Ovary (tissue), 9 donors: Measurements from ENCODE around the gene CAVIN1. TPM values are rescaled to one million over a fixed set of nuclear protein-coding genes. Genes with fewer than 3 reads are reported as not detected.

Experiments
- DNase-seq, 5 donors: peaks; one replicate each; pipeline ENCODE4 v3.0.0-alpha.2; 2019 to 2020
- H3K27ac ChIP-seq, 2 donors: fragments of 200-600 bp; one replicate each; pipeline versions ENCODE4 v1.5.1 to v1.8.0; 2019 to 2022
- H3K27me3 ChIP-seq: fragments of 200-600 bp; one replicate; pipeline ENCODE4 v1.8.0; 2022
- H3K36me3 ChIP-seq: fragments of 200-600 bp; sonication (generic); one replicate; pipeline ENCODE4 v1.5.1; 2019
- H3K4me1 ChIP-seq: one replicate; pipeline ENCODE4 v1.8.1; 2013; ENCODE audit warnings: mild to moderate bottlenecking, moderate library complexity; ENCODE audit not compliant: insufficient read depth
- H3K4me3 ChIP-seq: fragments of 200-600 bp; sonication (generic); one replicate; pipeline ENCODE4 v1.5.1; 2017
- H3K9me3 ChIP-seq, 2 donors: fragments of 200-600 bp in 1 of 2; sonication (generic) in 1 of 2; one replicate each; pipeline versions ENCODE4 v1.5.1 to v1.8.1; 2013 to 2019; ENCODE audit warnings: mild to moderate bottlenecking in 1 of 2, moderate library complexity in 1 of 2
- EP300 ChIP-seq: sonication (generic); formaldehyde crosslinking; IDR thresholded peaks from one replicate; pipeline ENCODE4 v1.6.1; 2017; ENCODE audit warnings: antibody characterized with exemption
- POLR2A ChIP-seq: fragments of 450-650 bp; IDR thresholded peaks from one replicate; pipeline ENCODE4 v1.6.1; 2017; ENCODE audit warnings: antibody characterized with exemption, mild to moderate bottlenecking, moderate library complexity
- WGBS, 3 donors: extraction: QIAGEN DNeasy Blood & Tissue Kit in 1 of 3; methylation state at CpG; one replicate each; pipeline versions ENCODE4 v1.1.5 to v1.1.7; 2013 to 2017; 5-methylcytosine and 5-hydroxymethylcytosine counted together
- intact Hi-C, 4 donors: fragments of 100-400 bp; cut with DNase I; formaldehyde crosslinking; loops; one replicate each; pipeline versions ENCODE4 v1.11.0 to v1.15.1; 2022 to 2023
- polyA plus RNA-seq, 2 donors: library from polyadenylated mRNA; stranded (reverse); fragments of 200-250 nt in 1 of 2; fragments of 350-450 nt in 1 of 2; fragmentation: Illumina TruSeq in 1 of 2; extraction: RNeasy Lipid Tissue Mini Kit (QIAGEN cat#74804) in 1 of 2; gene quantifications; one replicate each; pipeline ENCODE4 v1.2.3, GENCODE V29; 2013 to 2014
- small RNA-seq: library from RNA; depleted of rRNA; stranded (forward); fragments of <200 nt; gene quantifications from one replicate; pipeline ENCODE3, GENCODE V24; 2016
- total RNA-seq, 7 donors: library from RNA; depleted of rRNA in 2 of 7; stranded (reverse); fragments of >200 nt in 2 of 7; fragmentation: NEBNext Ultra II Directional in 3 of 7; extraction: Animal tissue kit (Norgen Biotek cat#: 25700) in 3 of 7; gene quantifications; one replicate each; pipeline versions ENCODE4 v1.1.0 to v1.2.4, GENCODE V29; 2016 to 2023
- TF ChIP-seq, protein P1 (sequence below), 3 donors: fragments of 450-650 bp in 2 of 3; fragments of 200-600 bp in 1 of 3; IDR thresholded peaks; one replicate each; pipeline versions ENCODE4 v1.5.1 to v1.8.0; 2016 to 2022; ENCODE audit warnings: antibody characterized with exemption in 3 of 3, mild to moderate bottlenecking in 1 of 3
- donor health status: DM: no; HTN: no; CAD: no; lungs with moderate emphysema.
- donor health status: DM: no; HTN: no; CAD: no.
- donor health status: Bipolar disorder and iron deficiency.
- donor health status: DM: yes; HTN: yes; CAD: no.
- donor health status: DM: no; HTN: no; CAD: no.
- donor health status: DM: yes; HTN: yes; CAD: no.

Gene CAVIN1
- total and polyA plus RNA-seq, 9 donors, result 122 to 407 (median 254) TPM

DNA sequence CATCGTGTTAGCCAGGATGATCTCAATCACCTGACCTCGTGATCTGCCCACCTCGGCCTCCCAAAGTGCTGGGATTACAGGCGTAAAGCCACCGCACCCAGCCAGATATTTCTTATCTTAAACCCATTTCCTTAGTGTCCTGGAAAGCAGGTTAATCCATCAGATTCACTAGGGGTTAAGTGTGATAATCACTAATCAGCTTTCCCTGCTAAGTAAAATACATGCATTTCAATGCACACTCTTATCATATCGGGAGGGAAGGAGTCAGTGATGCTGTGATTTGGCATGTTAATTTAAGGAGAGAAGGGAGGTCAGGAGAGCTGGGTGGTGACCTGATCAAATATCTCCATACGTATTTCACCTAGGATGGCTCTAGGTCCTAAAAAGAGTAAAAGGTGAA lies 63.9 kb downstream of the CAVIN1 start:
- 86 to 90% (median 88%) methylated on average over 7 of the region's 7 CpGs for WGBS, 3 donors
- no peak for TF ChIP-seq POLR2A
- TF ChIP-seq EP300, result no peak
- TF ChIP-seq, protein P1, sequence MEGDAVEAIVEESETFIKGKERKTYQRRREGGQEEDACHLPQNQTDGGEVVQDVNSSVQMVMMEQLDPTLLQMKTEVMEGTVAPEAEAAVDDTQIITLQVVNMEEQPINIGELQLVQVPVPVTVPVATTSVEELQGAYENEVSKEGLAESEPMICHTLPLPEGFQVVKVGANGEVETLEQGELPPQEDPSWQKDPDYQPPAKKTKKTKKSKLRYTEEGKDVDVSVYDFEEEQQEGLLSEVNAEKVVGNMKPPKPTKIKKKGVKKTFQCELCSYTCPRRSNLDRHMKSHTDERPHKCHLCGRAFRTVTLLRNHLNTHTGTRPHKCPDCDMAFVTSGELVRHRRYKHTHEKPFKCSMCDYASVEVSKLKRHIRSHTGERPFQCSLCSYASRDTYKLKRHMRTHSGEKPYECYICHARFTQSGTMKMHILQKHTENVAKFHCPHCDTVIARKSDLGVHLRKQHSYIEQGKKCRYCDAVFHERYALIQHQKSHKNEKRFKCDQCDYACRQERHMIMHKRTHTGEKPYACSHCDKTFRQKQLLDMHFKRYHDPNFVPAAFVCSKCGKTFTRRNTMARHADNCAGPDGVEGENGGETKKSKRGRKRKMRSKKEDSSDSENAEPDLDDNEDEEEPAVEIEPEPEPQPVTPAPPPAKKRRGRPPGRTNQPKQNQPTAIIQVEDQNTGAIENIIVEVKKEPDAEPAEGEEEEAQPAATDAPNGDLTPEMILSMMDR (IDR thresholded peaks at IDR 0.05), result no peak
- no peak overlapping the region for H3K27ac ChIP-seq
- H3K4me3 ChIP-seq, result no peak overlapping the region
- no peaks in the 10 kb centered on the region for H3K9me3 ChIP-seq
- no peaks in the 10 kb centered on the region for H3K27me3 ChIP-seq
- DNase-seq, result no peak
- intact Hi-C loops, result no loop called here
- no peaks in the 10 kb centered on the region for H3K36me3 ChIP-seq
- peaks cover 14% of the 10 kb centered on the region for H3K4me1 ChIP-seq

DNA sequence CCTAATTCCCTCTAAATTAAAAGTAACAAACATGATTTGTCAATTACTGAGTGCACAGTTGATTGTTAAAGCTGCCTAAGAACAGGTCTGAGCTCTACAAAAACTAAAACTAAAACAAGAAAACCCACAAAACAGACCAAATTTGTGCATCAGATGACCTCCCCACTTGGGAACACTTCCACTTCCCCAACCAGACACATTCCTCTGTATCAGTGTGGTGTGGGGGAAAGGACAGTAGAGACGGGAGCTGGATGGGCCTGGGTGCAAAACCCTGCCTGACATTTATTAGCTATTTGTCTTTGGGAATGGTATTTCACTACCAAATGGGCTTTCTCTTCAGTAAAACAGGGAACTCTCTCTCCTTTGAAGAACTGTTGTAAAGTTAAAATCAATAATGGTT lies 64.6 kb downstream of the CAVIN1 start:
- intact Hi-C loops, result no loop called here
- DNase-seq, result no peak
- Histone ChIP-seq H3K27ac (no peak overlapping the region), H3K4me1 (peaks cover 14% of the 10 kb centered on the region), H3K27me3 (no peaks in the 10 kb centered on the region), H3K9me3 (no peaks in the 10 kb centered on the region), H3K4me3 (no peak overlapping the region), H3K36me3 (no peaks in the 10 kb centered on the region)
- WGBS, 3 donors, result 53 to 68% (median 57%) methylated on average over 1 of the region's 1 CpG
- TF ChIP-seq EP300 (no peak), POLR2A (no peak)
- TF ChIP-seq, protein P1 (IDR thresholded peaks at IDR 0.05), result no peak

DNA sequence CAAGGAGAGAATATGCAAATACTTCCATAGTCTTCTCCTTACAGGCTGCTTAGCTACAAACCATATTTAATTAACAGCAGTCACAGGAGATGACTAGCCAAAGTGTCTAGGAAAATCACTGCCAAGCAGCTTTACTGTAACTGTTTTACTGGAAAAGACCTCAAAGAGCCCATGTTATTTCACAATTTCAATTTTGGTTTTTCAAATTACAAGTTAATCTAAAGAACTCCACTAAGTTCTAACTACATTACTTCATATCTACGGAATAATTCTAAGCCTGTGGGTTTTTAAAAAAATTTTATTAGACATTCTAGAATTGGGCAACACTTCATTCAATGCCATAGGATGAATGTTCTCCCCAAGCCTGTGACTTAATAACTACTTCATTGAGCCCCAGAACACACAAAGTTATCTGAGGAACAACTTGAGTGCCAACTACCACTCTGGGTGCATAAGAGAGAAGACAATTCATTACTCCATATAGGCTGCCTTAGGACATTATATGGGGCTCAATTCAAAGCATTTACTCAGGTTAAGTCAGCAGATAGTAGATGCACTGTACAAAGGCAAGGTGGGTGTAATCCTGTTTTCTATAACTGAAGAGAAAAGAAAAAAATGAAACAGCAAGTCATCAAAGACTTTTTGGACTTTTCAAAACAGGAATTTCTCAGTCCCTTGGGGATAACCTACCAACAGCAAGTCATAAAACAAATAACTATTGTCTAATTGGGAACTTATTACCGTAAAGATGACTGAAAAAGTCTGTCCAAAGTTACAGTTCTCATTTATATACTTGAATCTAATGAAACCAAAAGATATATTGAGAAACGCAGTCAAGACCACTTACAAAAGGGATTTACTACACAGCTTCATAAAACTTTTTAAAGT lies 67.9 kb downstream of the CAVIN1 start:
- Histone ChIP-seq H3K9me3 (no peaks in the 10 kb centered on the region), H3K4me3 (no peak overlapping the region), H3K36me3 (no peaks in the 10 kb centered on the region), H3K27ac (no peak overlapping the region), H3K27me3 (no peaks in the 10 kb centered on the region), H3K4me1 (peaks cover 8% of the 10 kb centered on the region)
- TF ChIP-seq POLR2A (no peak), EP300 (no peak)
- TF ChIP-seq, protein P1 (IDR thresholded peaks at IDR 0.05), result no peak
- intact Hi-C loops, result no loop called here
- no peak for DNase-seq
- WGBS, 3 donors, result 55 to 78% (median 57%) methylated on average over 3 of the region's 3 CpGs

Small RNA genes lying within 50 kb of the gene (small RNA-seq; reads per million reads assigned to genes)
- gene RNU7-97P, result not detected

Other genes with a start within 250 kb of the CAVIN1 start
- under 1 TPM in 4 of 7 donors, not detected in 3; 0.08 to 0.40 (median 0.15) TPM for gene KCNH4, start 242.1 kb downstream of the CAVIN1 start, total RNA-seq
- under 1 TPM in 1 of 2 donors, not detected in 1; 0.07 TPM for gene KCNH4, start 242.1 kb downstream of the CAVIN1 start, polyA plus RNA-seq
- not detected for gene HCRT, start 237.8 kb downstream of the CAVIN1 start, total RNA-seq
- not detected for gene HCRT, start 237.8 kb downstream of the CAVIN1 start, polyA plus RNA-seq
- 10 to 100 TPM; 19.5 to 40.1 (median 31.0) TPM for gene GHDC, start 228.8 kb downstream of the CAVIN1 start, total RNA-seq
- 10 to 100 TPM in 1 of 2 donors, 1 to 10 TPM in 1; 9.2 to 30.4 TPM for gene GHDC, start 228.8 kb downstream of the CAVIN1 start, polyA plus RNA-seq
- 100 to 1,000 TPM in 4 of 7 donors, 10 to 100 TPM in 3; 66.7 to 176 (median 128) TPM for gene STAT5B, start 146.9 kb downstream of the CAVIN1 start, total RNA-seq
- gene STAT5B, start 146.9 kb downstream of the CAVIN1 start, polyA plus RNA-seq, result 100 to 1,000 TPM in 1 of 2 donors, 10 to 100 TPM in 1; 66.1 to 108 TPM
- gene STAT5A, start 134.8 kb downstream of the CAVIN1 start, total RNA-seq, result 10 to 100 TPM; 43.1 to 82.8 (median 51.6) TPM
- 10 to 100 TPM; 19.5 to 22.2 TPM for gene STAT5A, start 134.8 kb downstream of the CAVIN1 start, polyA plus RNA-seq
- 100 to 1,000 TPM; 118 to 301 (median 207) TPM for gene STAT3, start 34.8 kb downstream of the CAVIN1 start, total RNA-seq
- gene STAT3, start 34.8 kb downstream of the CAVIN1 start, polyA plus RNA-seq, result 100 to 1,000 TPM in 1 of 2 donors, 10 to 100 TPM in 1; 58.3 to 129 TPM
- 10 to 100 TPM; 47.6 to 94.1 (median 74.1) TPM for gene ATP6V0A1, start 35.6 kb upstream of the CAVIN1 start, total RNA-seq
- gene ATP6V0A1, start 35.6 kb upstream of the CAVIN1 start, polyA plus RNA-seq, result 100 to 1,000 TPM in 1 of 2 donors, 10 to 100 TPM in 1; 36.3 to 118 TPM
- gene NAGLU, start 113.0 kb upstream of the CAVIN1 start, total RNA-seq, result 10 to 100 TPM; 28.5 to 49.6 (median 40.0) TPM
- gene NAGLU, start 113.0 kb upstream of the CAVIN1 start, polyA plus RNA-seq, result 10 to 100 TPM in 1 of 2 donors, 1 to 10 TPM in 1; 9.7 to 49.1 TPM
- gene HSD17B1, start 129.7 kb upstream of the CAVIN1 start, total RNA-seq, result 10 to 100 TPM in 1 of 7 donors, 1 to 10 TPM in 6; 4.3 to 16.7 (median 6.5) TPM
- 10 to 100 TPM in 1 of 2 donors, 1 to 10 TPM in 1; 2.1 to 18.1 TPM for gene HSD17B1, start 129.7 kb upstream of the CAVIN1 start, polyA plus RNA-seq
- 10 to 100 TPM; 13.8 to 51.2 (median 41.0) TPM for gene COASY, start 138.9 kb upstream of the CAVIN1 start, total RNA-seq
- gene COASY, start 138.9 kb upstream of the CAVIN1 start, polyA plus RNA-seq, result 10 to 100 TPM; 22.6 to 37.6 TPM
- gene MLX, start 143.8 kb upstream of the CAVIN1 start, total RNA-seq, result 10 to 100 TPM; 16.5 to 37.0 (median 24.4) TPM
- 10 to 100 TPM; 24.3 to 50.8 TPM for gene MLX, start 143.8 kb upstream of the CAVIN1 start, polyA plus RNA-seq
- gene PSMC3IP, start 154.5 kb upstream of the CAVIN1 start, total RNA-seq, result 1 to 10 TPM; 1.4 to 5.3 (median 3.8) TPM
- gene PSMC3IP, start 154.5 kb upstream of the CAVIN1 start, polyA plus RNA-seq, result 1 to 10 TPM; 7.2 to 7.5 TPM
- gene RETREG3, start 186.1 kb upstream of the CAVIN1 start, total RNA-seq, result 10 to 100 TPM; 39.3 to 63.0 (median 46.4) TPM
- 10 to 100 TPM; 25.8 to 37.3 TPM for gene RETREG3, start 186.1 kb upstream of the CAVIN1 start, polyA plus RNA-seq
- gene TUBG1, start 186.4 kb upstream of the CAVIN1 start, total RNA-seq, result 10 to 100 TPM; 12.8 to 41.2 (median 25.6) TPM
- 10 to 100 TPM; 11.3 to 14.3 TPM for gene TUBG1, start 186.4 kb upstream of the CAVIN1 start, polyA plus RNA-seq
- gene TUBG2, start 236.0 kb upstream of the CAVIN1 start, total RNA-seq, result 10 to 100 TPM; 19.4 to 30.0 (median 23.2) TPM
- 10 to 100 TPM; 20.9 to 21.5 TPM for gene TUBG2, start 236.0 kb upstream of the CAVIN1 start, polyA plus RNA-seq